Activated gamma-delta T cell treated with Interleukin-2 at 50 U/mL for 16 hours (primary cell): Measurements from ENCODE around the gene OXCT2.

Source experiments
- DNase-seq: peaks from one replicate; pipeline ENCODE4 v3.0.0-alpha.2; 2020

The OXCT2 gene

GRCh38 chr1:39761557-39762260, 9.4 kb downstream of the OXCT2 start:
- no peak for DNase-seq

- DNase-seq = no peak
These were observed 10.1 kb downstream of the OXCT2 start for GRCh38 chr1:39761016-39761415.

- DNase-seq = no peak
These were observed 10.8 kb downstream of the OXCT2 start for GRCh38 chr1:39760074-39761008.

- no peak for DNase-seq
These were observed 11.8 kb downstream of the OXCT2 start for GRCh38 chr1:39759436-39759726.

- DNase-seq = no peak
These were observed 12.4 kb downstream of the OXCT2 start for GRCh38 chr1:39758556-39759435.

GRCh38 chr1:39757501-39757900, 13.6 kb downstream of the OXCT2 start:
- DNase-seq = no peak

GRCh38 chr1:39755965-39756659, 15.0 kb downstream of the OXCT2 start:
- no peak for DNase-seq

GRCh38 chr1:39754906-39755504, 16.1 kb downstream of the OXCT2 start:
- DNase-seq = no peak

GRCh38 chr1:39754026-39754570, 17.1 kb downstream of the OXCT2 start:
- no peak for DNase-seq

GRCh38 chr1:39753132-39754025, 17.8 kb downstream of the OXCT2 start:
- DNase-seq = no peak

GRCh38 chr1:39752703-39753102, 18.4 kb downstream of the OXCT2 start:
- DNase-seq = no peak

GRCh38 chr1:39751595-39751994, 19.6 kb downstream of the OXCT2 start:
- DNase-seq = no peak

- DNase-seq = no peak
These were observed 26.0 kb downstream of the OXCT2 start for GRCh38 chr1:39745016-39745670.

GRCh38 chr1:39738622-39739366, 32.4 kb downstream of the OXCT2 start, which contains the start of gene PPIE:
Gene PPIE (plus strand): TSS chr1:39738882. CDS start chr1:39738901, 19 bp downstream.
- peak; percentile 95 for DNase-seq

GRCh38 chr1:39737546-39738169, 33.5 kb downstream of the OXCT2 start:
- no peak for DNase-seq

- DNase-seq = no peak
These were observed 35.4 kb downstream of the OXCT2 start for GRCh38 chr1:39735731-39736130.

GRCh38 chr1:39733161-39733560, 38.0 kb downstream of the OXCT2 start:
- DNase-seq = no peak

- no peak for DNase-seq
These were observed 38.4 kb downstream of the OXCT2 start for GRCh38 chr1:39732730-39733129.

GRCh38 chr1:39729842-39730241, 41.3 kb downstream of the OXCT2 start:
- no peak for DNase-seq
